ENCODE results near the gene DNAH12. TPM values are rescaled to one million over a fixed set of nuclear protein-coding genes. Genes with fewer than 3 reads are reported as not detected.
A peak's percentile ranks its signal among the peaks of the same experiment; 100 is the strongest.

The DNAH12 gene
- total and polyA plus RNA-seq, 4 donors, result 2.8 to 7.8 (median 6.0) TPM

GRCh38 chr3:57423335-57423734 is 120.8 kb downstream of the DNAH12 start:
- no peaks in the 10 kb centered on the region for H3K27me3 ChIP-seq (ENCODE audit: control insufficient read depth, insufficient read depth, low read length)
- H3K27ac ChIP-seq (ENCODE audit: low read depth, low read length), result no peak overlapping the region
- 85% methylated on average over 2 of the region's 3 CpGs for WGBS (ENCODE audit: insufficient coverage)
- no peaks in the 10 kb centered on the region for H3K36me3 ChIP-seq (ENCODE audit: control insufficient read depth, insufficient read depth, low read length)
- no peaks in the 10 kb centered on the region for H3K4me1 ChIP-seq (ENCODE audit: control insufficient read depth, insufficient read depth, low read length)
- H3K9me3 ChIP-seq (ENCODE audit: control insufficient read depth, insufficient read depth, low read length), result no peaks in the 10 kb centered on the region
- no peak overlapping the region for H3K4me3 ChIP-seq (ENCODE audit: low read depth, low read length)
- no peak for DNase-seq (ENCODE audit: low read depth in 4 of 6, low spot score in 6 of 6)

DNA sequence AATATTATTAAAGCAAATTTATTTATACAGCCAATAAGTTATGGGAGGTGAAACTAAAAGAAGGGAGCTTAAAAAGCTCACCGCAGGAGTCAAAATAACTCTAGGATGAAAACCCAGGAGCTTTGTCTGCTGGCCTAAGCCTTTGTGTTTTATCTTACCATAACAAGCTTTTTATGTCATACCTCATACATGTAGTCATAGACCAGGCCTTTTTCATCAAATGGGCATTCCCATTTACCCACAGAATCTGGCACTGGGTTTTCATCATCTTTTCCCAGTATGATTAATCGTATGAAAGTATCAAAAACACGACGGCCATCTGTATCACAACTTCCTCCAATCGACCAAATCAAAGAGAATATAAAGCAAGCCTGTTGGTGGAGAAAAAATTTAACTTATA is 122.8 kb downstream of the DNAH12 start:
- H3K9me3 ChIP-seq (ENCODE audit: control insufficient read depth, insufficient read depth, low read length), result no peaks in the 10 kb centered on the region
- WGBS (ENCODE audit: insufficient coverage), result no CpG with 5 or more reads among the region's 5 CpGs
- no peak overlapping the region for H3K4me3 ChIP-seq (ENCODE audit: low read depth, low read length)
- DNase-seq (ENCODE audit: low read depth in 4 of 6, low spot score in 6 of 6), result no peak
- H3K36me3 ChIP-seq (ENCODE audit: control insufficient read depth, insufficient read depth, low read length), result no peaks in the 10 kb centered on the region
- H3K4me1 ChIP-seq (ENCODE audit: control insufficient read depth, insufficient read depth, low read length), result no peaks in the 10 kb centered on the region
- no peaks in the 10 kb centered on the region for H3K27me3 ChIP-seq (ENCODE audit: control insufficient read depth, insufficient read depth, low read length)
- no peak overlapping the region for H3K27ac ChIP-seq (ENCODE audit: low read depth, low read length)

GRCh38 chr3:57420001-57420400 is 124.1 kb downstream of the DNAH12 start:
- H3K9me3 ChIP-seq (ENCODE audit: control insufficient read depth, insufficient read depth, low read length), result no peaks in the 10 kb centered on the region
- no CpG with 5 or more reads among the region's 2 CpGs for WGBS (ENCODE audit: insufficient coverage)
- no peak overlapping the region for H3K27ac ChIP-seq (ENCODE audit: low read depth, low read length)
- no peak for DNase-seq (ENCODE audit: low read depth in 4 of 6, low spot score in 6 of 6)
- H3K27me3 ChIP-seq (ENCODE audit: control insufficient read depth, insufficient read depth, low read length), result no peaks in the 10 kb centered on the region
- no peaks in the 10 kb centered on the region for H3K36me3 ChIP-seq (ENCODE audit: control insufficient read depth, insufficient read depth, low read length)
- H3K4me1 ChIP-seq (ENCODE audit: control insufficient read depth, insufficient read depth, low read length), result no peaks in the 10 kb centered on the region
- H3K4me3 ChIP-seq (ENCODE audit: low read depth, low read length), result no peak overlapping the region

DNA sequence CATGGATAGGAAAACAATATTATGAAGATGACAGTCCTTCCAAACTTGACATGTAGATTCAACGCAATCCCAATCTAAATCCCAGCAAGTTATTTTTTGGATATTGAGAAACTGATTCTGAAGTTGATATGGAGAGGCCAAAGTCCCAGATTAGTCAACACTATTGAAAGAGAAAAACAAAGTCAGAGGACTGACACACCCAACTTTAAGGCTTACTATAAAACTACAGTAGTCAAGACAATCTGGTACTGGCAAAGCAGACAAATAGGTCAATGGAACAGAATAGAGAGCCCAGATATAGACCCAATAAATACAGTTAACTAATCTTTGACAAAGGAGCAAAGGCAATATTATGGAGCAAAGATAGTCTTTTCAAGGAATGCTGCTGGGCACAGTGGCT is 132.4 kb downstream of the DNAH12 start:
- Histone ChIP-seq H3K4me1 (ENCODE audit: control insufficient read depth, insufficient read depth, low read length) (no peaks in the 10 kb centered on the region), H3K36me3 (ENCODE audit: control insufficient read depth, insufficient read depth, low read length) (no peaks in the 10 kb centered on the region), H3K27ac (ENCODE audit: low read depth, low read length) (no peak overlapping the region), H3K4me3 (ENCODE audit: low read depth, low read length) (no peak overlapping the region), H3K27me3 (ENCODE audit: control insufficient read depth, insufficient read depth, low read length) (no peaks in the 10 kb centered on the region), H3K9me3 (ENCODE audit: control insufficient read depth, insufficient read depth, low read length) (no peaks in the 10 kb centered on the region)
- DNase-seq (ENCODE audit: low read depth in 4 of 6, low spot score in 6 of 6), result no peak
- no CpG with 5 or more reads among the region's 1 CpG for WGBS (ENCODE audit: insufficient coverage)

GRCh38 chr3:57409471-57409870 is 134.7 kb downstream of the DNAH12 start:
- Histone ChIP-seq H3K27ac (ENCODE audit: low read depth, low read length) (no peak overlapping the region), H3K27me3 (ENCODE audit: control insufficient read depth, insufficient read depth, low read length) (no peaks in the 10 kb centered on the region), H3K36me3 (ENCODE audit: control insufficient read depth, insufficient read depth, low read length) (no peaks in the 10 kb centered on the region), H3K4me1 (ENCODE audit: control insufficient read depth, insufficient read depth, low read length) (no peaks in the 10 kb centered on the region), H3K4me3 (ENCODE audit: low read depth, low read length) (no peak overlapping the region), H3K9me3 (ENCODE audit: control insufficient read depth, insufficient read depth, low read length) (no peaks in the 10 kb centered on the region)
- WGBS (ENCODE audit: insufficient coverage), result no CpG with 5 or more reads among the region's 2 CpGs
- no peak for DNase-seq (ENCODE audit: low read depth in 4 of 6, low spot score in 6 of 6)

DNA sequence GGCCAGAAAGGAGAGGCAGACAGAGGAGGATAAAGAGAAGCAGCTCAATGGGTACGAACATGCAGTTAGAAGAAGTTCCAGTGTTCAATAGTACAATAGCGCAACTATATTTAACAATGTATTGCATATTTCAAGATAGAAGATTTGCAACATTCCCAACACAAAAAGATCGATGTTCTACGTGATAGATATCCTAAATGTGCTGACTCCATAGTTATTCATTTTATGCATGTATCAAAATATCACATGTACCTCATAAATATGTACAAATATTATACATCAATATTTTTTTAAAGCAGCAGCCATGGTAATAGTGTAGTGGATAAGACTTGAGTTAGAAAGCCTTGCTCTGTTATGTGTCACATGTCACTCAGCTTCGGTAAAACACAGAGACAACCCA is 141.5 kb downstream of the DNAH12 start:
- Histone ChIP-seq H3K27ac (ENCODE audit: low read depth, low read length) (no peak overlapping the region), H3K4me3 (ENCODE audit: low read depth, low read length) (no peak overlapping the region), H3K27me3 (ENCODE audit: control insufficient read depth, insufficient read depth, low read length) (no peaks in the 10 kb centered on the region), H3K4me1 (ENCODE audit: control insufficient read depth, insufficient read depth, low read length) (no peaks in the 10 kb centered on the region), H3K36me3 (ENCODE audit: control insufficient read depth, insufficient read depth, low read length) (no peaks in the 10 kb centered on the region), H3K9me3 (ENCODE audit: control insufficient read depth, insufficient read depth, low read length) (no peaks in the 10 kb centered on the region)
- no peak for DNase-seq (ENCODE audit: low read depth in 4 of 6, low spot score in 6 of 6)
- 67% methylated on average over 1 of the region's 5 CpGs for WGBS (ENCODE audit: insufficient coverage)

- WGBS (ENCODE audit: insufficient coverage), result no CpG with 5 or more reads among the region's 3 CpGs
- H3K27ac ChIP-seq (ENCODE audit: low read depth, low read length), result no peak overlapping the region
- no peak overlapping the region for H3K4me3 ChIP-seq (ENCODE audit: low read depth, low read length)
- no peaks in the 10 kb centered on the region for H3K36me3 ChIP-seq (ENCODE audit: control insufficient read depth, insufficient read depth, low read length)
- no peaks in the 10 kb centered on the region for H3K9me3 ChIP-seq (ENCODE audit: control insufficient read depth, insufficient read depth, low read length)
- H3K4me1 ChIP-seq (ENCODE audit: control insufficient read depth, insufficient read depth, low read length), result no peaks in the 10 kb centered on the region
- H3K27me3 ChIP-seq (ENCODE audit: control insufficient read depth, insufficient read depth, low read length), result no peaks in the 10 kb centered on the region
- peak in 1 of 6 donors; percentile 2 for DNase-seq (ENCODE audit: low read depth in 4 of 6, low spot score in 6 of 6)
Observed at GRCh38 chr3:57397175-57398026, 146.7 kb downstream of the DNAH12 start.

DNA sequence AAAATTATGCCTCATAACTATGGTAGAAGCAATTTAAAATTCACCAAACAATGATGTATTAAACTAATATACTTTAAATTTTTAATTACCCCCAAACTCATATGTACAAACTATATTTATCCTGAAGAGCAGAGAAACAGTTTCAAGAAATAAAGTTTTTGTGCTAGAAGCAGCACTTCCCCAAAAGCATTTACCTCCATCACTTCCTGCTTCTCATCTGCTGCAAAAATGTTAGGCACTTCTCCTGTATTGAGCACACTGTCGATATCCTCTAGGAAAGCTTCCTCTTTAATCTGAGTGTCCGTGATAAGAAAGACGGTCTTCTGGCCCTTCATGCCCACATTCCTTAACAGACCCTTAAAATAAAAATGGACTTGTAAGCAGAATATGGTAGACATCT is 150.2 kb downstream of the DNAH12 start:
- no peaks in the 10 kb centered on the region for H3K36me3 ChIP-seq (ENCODE audit: control insufficient read depth, insufficient read depth, low read length)
- H3K9me3 ChIP-seq (ENCODE audit: control insufficient read depth, insufficient read depth, low read length), result no peaks in the 10 kb centered on the region
- H3K4me3 ChIP-seq (ENCODE audit: low read depth, low read length), result no peak overlapping the region
- H3K27me3 ChIP-seq (ENCODE audit: control insufficient read depth, insufficient read depth, low read length), result no peaks in the 10 kb centered on the region
- no peaks in the 10 kb centered on the region for H3K4me1 ChIP-seq (ENCODE audit: control insufficient read depth, insufficient read depth, low read length)
- 100% methylated on average over 1 of the region's 3 CpGs for WGBS (ENCODE audit: insufficient coverage)
- DNase-seq (ENCODE audit: low read depth in 4 of 6, low spot score in 6 of 6), result no peak
- no peak overlapping the region for H3K27ac ChIP-seq (ENCODE audit: low read depth, low read length)

DNA sequence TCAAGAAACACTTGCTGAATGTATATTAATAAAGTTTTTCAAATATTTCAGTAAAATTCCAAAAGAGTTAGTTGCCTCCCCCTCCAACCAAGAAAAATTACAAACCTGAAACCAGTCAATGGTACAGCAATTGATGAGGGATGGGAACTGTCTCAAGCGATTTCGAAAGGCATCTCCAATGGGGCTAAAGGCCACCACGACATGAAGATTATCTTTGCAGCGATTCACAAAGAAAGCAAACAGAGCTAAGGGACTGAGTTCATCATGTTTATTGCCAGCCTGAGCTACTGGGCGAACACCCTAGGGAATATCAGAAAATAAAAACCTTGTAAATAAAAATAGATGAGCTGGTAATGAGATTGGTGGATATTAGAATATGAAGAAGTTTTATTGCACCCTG is 152.4 kb downstream of the DNAH12 start:
- DNase-seq (ENCODE audit: low read depth in 4 of 6, low spot score in 6 of 6), result no peak

DNA sequence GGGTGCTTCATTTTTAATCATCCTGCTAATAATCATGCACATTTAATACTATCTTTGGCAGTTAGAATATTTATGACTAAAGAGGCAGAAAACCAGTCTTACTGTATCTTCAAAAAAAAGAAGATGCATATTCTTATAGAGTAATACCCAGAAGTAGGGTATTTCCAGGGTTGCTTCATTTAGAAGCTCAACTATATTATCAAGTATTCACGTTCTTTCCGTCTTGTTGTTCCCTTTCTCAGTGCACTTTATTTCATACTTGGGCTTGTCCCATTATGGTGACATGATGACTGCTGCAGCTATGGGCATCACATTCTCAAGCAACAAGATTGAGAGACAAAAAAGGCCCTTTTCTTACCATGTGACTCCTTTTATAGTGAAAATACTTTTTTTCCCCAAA is 154.9 kb downstream of the DNAH12 start:
- Histone ChIP-seq H3K4me3 (ENCODE audit: low read depth, low read length) (no peak overlapping the region), H3K4me1 (ENCODE audit: control insufficient read depth, insufficient read depth, low read length) (no peaks in the 10 kb centered on the region), H3K36me3 (ENCODE audit: control insufficient read depth, insufficient read depth, low read length) (no peaks in the 10 kb centered on the region), H3K27me3 (ENCODE audit: control insufficient read depth, insufficient read depth, low read length) (no peaks in the 10 kb centered on the region), H3K27ac (ENCODE audit: low read depth, low read length) (no peak overlapping the region), H3K9me3 (ENCODE audit: control insufficient read depth, insufficient read depth, low read length) (no peaks in the 10 kb centered on the region)
- WGBS (ENCODE audit: insufficient coverage), result no CpG with 5 or more reads among the region's 2 CpGs
- no peak for DNase-seq (ENCODE audit: low read depth in 4 of 6, low spot score in 6 of 6)

More for the DNA sequence above, 152.4 kb downstream of the DNAH12 start:
- Histone ChIP-seq H3K36me3 (ENCODE audit: control insufficient read depth, insufficient read depth, low read length) (no peaks in the 10 kb centered on the region), H3K4me1 (ENCODE audit: control insufficient read depth, insufficient read depth, low read length) (no peaks in the 10 kb centered on the region), H3K27ac (ENCODE audit: low read depth, low read length) (no peak overlapping the region), H3K9me3 (ENCODE audit: control insufficient read depth, insufficient read depth, low read length) (no peaks in the 10 kb centered on the region), H3K27me3 (ENCODE audit: control insufficient read depth, insufficient read depth, low read length) (no peaks in the 10 kb centered on the region), H3K4me3 (ENCODE audit: low read depth, low read length) (no peak overlapping the region)
- 73% methylated on average over 4 of the region's 5 CpGs for WGBS (ENCODE audit: insufficient coverage)
